Activated effector memory CD4-positive, alpha-beta T cell treated with Interleukin-2 at 50 U/mL for 16 hours (primary cell): Measurements from ENCODE around the gene KAZALD1.

Source experiments
- DNase-seq: peaks from one replicate; pipeline ENCODE4 v3.0.0-alpha.2; 2020

KAZALD1 gene

GRCh38 chr10:101050208-101051069, 11.3 kb upstream of the KAZALD1 start:
- DNase-seq: peak; percentile 71

GRCh38 chr10:101052285-101052684, 9.5 kb upstream of the KAZALD1 start:
- DNase-seq: no peak

- no peak for DNase-seq
Observed at GRCh38 chr10:101053516-101053915, 8.3 kb upstream of the KAZALD1 start.

- no peak for DNase-seq
Observed at GRCh38 chr10:101054351-101054750, 7.4 kb upstream of the KAZALD1 start.

GRCh38 chr10:101054876-101055275, 6.9 kb upstream of the KAZALD1 start:
- no peak for DNase-seq

- DNase-seq: no peak
Observed at GRCh38 chr10:101055411-101055810, 6.4 kb upstream of the KAZALD1 start.

- no peak for DNase-seq
Observed at GRCh38 chr10:101056365-101057151, 5.2 kb upstream of the KAZALD1 start.

GRCh38 chr10:101060036-101060950, 1.5 kb upstream of the KAZALD1 start:
- DNase-seq: peak; percentile 83

- peak; percentile 36 for DNase-seq
Observed at GRCh38 chr10:101060951-101061623, 702 bp upstream of the KAZALD1 start.

GRCh38 chr10:101062232-101063049, 652 bp downstream of the KAZALD1 start:
- DNase-seq: peak; percentile 37

- no peak for DNase-seq
Observed at GRCh38 chr10:101063050-101063525, 1.3 kb downstream of the KAZALD1 start.

- no peak for DNase-seq
Observed at GRCh38 chr10:101063548-101064414, 2.0 kb downstream of the KAZALD1 start.

GRCh38 chr10:101064415-101065030, 2.7 kb downstream of the KAZALD1 start:
- no peak for DNase-seq

- no peak for DNase-seq
Observed at GRCh38 chr10:101065481-101066145, 3.8 kb downstream of the KAZALD1 start.

- peak; percentile 31 for DNase-seq
Observed at GRCh38 chr10:101066146-101066895, 4.5 kb downstream of the KAZALD1 start.

GRCh38 chr10:101066896-101067355, 5.1 kb downstream of the KAZALD1 start:
- DNase-seq: no peak

- peak; percentile 63 for DNase-seq
Observed at GRCh38 chr10:101067356-101068083, 5.7 kb downstream of the KAZALD1 start.
